B cell (primary cell): ENCODE data around the gene KYAT1. TPM values are rescaled to one million over a fixed set of nuclear protein-coding genes. Genes with fewer than 3 reads are reported as not detected.
"Not testable (repeated sequence)": the region's sequence is repeated elsewhere in the genome, so short reads cannot be mapped to it uniquely, and the experiment has no call there.

Experiments
- ATAC-seq: fragments of 200-7000 bp; cut with Tn5 transposase; one replicate; pipeline ENCODE4 v1.10.0; 2021; ENCODE audit warnings: low read depth, mild to moderate bottlenecking, moderate number of reproducible peaks, moderate library complexity
- CTCF ChIA-PET: fragments of 350-600 bp; sonication (Branson Sonifier 250); formaldehyde crosslinking; loops from one replicate; lab custom pipeline; 2021; ENCODE audit warnings: antibody characterized with exemption, inconsistent platforms; lab: Charles Lee
- POLR2A ChIA-PET: fragments of 350-600 bp; sonication (Branson Sonifier 250); formaldehyde crosslinking; loops from one replicate; lab custom pipeline; 2021; ENCODE audit warnings: antibody characterized with exemption; lab: Charles Lee
- DNase-seq: peaks from one replicate; pipeline ENCODE4 v3.0.0; 2013
- H2AFZ ChIP-seq: 2 replicates; pipeline ENCODE4 v1.6.1; 2012; ENCODE audit warnings: mild to moderate bottlenecking, low read depth, low read length; ENCODE audit not compliant: insufficient read depth, poor library complexity, severe bottlenecking
- H3K27ac ChIP-seq, 2 donors: 1 replicate in 1 of 2; 2 replicates in 1 of 2; pipeline ENCODE4 v1.5.1; 2012 to 2013; ENCODE audit warnings: low read length in 2 of 2, mild to moderate bottlenecking in 2 of 2, moderate library complexity in 1 of 2
- H3K27me3 ChIP-seq, 4 experiments: fragments of 200-600 bp in 1 of 4; sonication (generic) in 1 of 4; replicated peaks in 1 of 4; 1 replicate in 2 of 4; 2 replicates in 2 of 4; pipeline versions ENCODE4 v1.6.1 to v1.7.0; 2013 to 2016; ENCODE audit warnings: low read length in 3 of 4, mild to moderate bottlenecking in 2 of 4, mixed read lengths in 1 of 4, moderate library complexity in 1 of 4; ENCODE audit not compliant: insufficient read depth in 4 of 4, control insufficient read depth in 3 of 4; ENCODE audit errors: control extremely low read depth in 1 of 4
- H3K36me3 ChIP-seq, 2 experiments: replicated peaks in 1 of 2; 1 replicate in 1 of 2; 2 replicates in 1 of 2; pipeline versions ENCODE4 v1.6.1 to v1.7.1; 2013; ENCODE audit warnings: low read length in 1 of 2; ENCODE audit not compliant: insufficient read depth in 2 of 2, control insufficient read depth in 1 of 2; ENCODE audit errors: control extremely low read depth in 1 of 2, extremely low read depth in 1 of 2
- H3K4me1 ChIP-seq, 2 donors: fragments of 200-600 bp in 1 of 2; sonication (generic) in 1 of 2; 1 replicate in 1 of 2; 2 replicates in 1 of 2; pipeline versions ENCODE4 v1.5.1 to v1.6.1; 2013 to 2017; ENCODE audit warnings: low read length in 2 of 2; ENCODE audit not compliant: control insufficient read depth in 2 of 2, insufficient read depth in 2 of 2
- H3K4me2 ChIP-seq: replicated peaks from 2 replicates; pipeline ENCODE3; 2012; ENCODE audit warnings: mild to moderate bottlenecking, low read depth, low read length; ENCODE audit not compliant: poor library complexity, severe bottlenecking
- H3K4me3 ChIP-seq, 5 experiments: fragments of 200-600 bp in 1 of 5; sonication (generic) in 1 of 5; 1 replicate in 3 of 5; 2 replicates in 2 of 5; pipeline versions ENCODE4 v1.5.1 to v1.7.0; 2011 to 2016; ENCODE audit warnings: low read length in 4 of 5, mild to moderate bottlenecking in 4 of 5, low read depth in 2 of 5, control low read depth in 1 of 5, moderate library complexity in 1 of 5; ENCODE audit not compliant: insufficient read depth in 1 of 5; ENCODE audit errors: control extremely low read depth in 1 of 5, extremely low read depth in 1 of 5
- H3K79me2 ChIP-seq: fragments of 200-600 bp; sonication (generic); one replicate; pipeline ENCODE4 v1.6.0; 2016; ENCODE audit warnings: low read length; ENCODE audit not compliant: control insufficient read depth, insufficient read depth
- H3K9ac ChIP-seq: fragments of 200-600 bp; sonication (generic); 2 replicates; pipeline ENCODE4 v1.6.1; 2017; ENCODE audit warnings: mild to moderate bottlenecking, low read length, moderate library complexity
- H3K9me3 ChIP-seq, 3 donors: one replicate each; pipeline versions ENCODE4 v1.6.1 to v1.7.1; 2013; ENCODE audit warnings: low read length in 2 of 3; ENCODE audit not compliant: control insufficient read depth in 2 of 3, insufficient read depth in 1 of 3; ENCODE audit errors: control extremely low read depth in 1 of 3
- H4K20me1 ChIP-seq: 2 replicates; pipeline ENCODE4 v1.6.0; 2012; ENCODE audit warnings: mild to moderate bottlenecking, low read length; ENCODE audit not compliant: insufficient read depth, control insufficient read depth, poor library complexity, severe bottlenecking
- H3K27ac Mint-ChIP-seq: one replicate; pipeline ENCODE4 v1.8.0; 2021; ENCODE audit warnings: mixed read lengths
- H3K27me3 Mint-ChIP-seq: one replicate; pipeline ENCODE4 v1.8.0; 2021; ENCODE audit warnings: mixed read lengths
- H3K4me1 Mint-ChIP-seq: one replicate; pipeline ENCODE4 v1.8.0; 2021; ENCODE audit warnings: mixed read lengths
- H3K4me3 Mint-ChIP-seq: one replicate; pipeline ENCODE4 v1.8.0; 2021; ENCODE audit warnings: mixed read lengths
- H3K9me3 Mint-ChIP-seq: one replicate; pipeline ENCODE4 v1.8.0; 2022; ENCODE audit warnings: mixed read lengths; ENCODE audit not compliant: insufficient read depth
- CTCF ChIP-seq: fragments of 200-600 bp; IDR thresholded peaks from one replicate; pipeline ENCODE4 v1.8.0; 2022; ENCODE audit warnings: antibody characterized with exemption, mild to moderate bottlenecking
- EZH2 ChIP-seq: IDR thresholded peaks from 2 replicates; pipeline ENCODE4 v1.6.1; 2012; ENCODE audit warnings: borderline replicate concordance, low read depth, mild to moderate bottlenecking, moderate library complexity, low read length; ENCODE audit not compliant: insufficient read depth, poor library complexity, severe bottlenecking
- WGBS: methylation state at CpG from one replicate; pipeline ENCODE4 v1.1.5; 2013; ENCODE audit warnings: missing lambda C conversion rate; ENCODE audit not compliant: insufficient coverage; 5-methylcytosine and 5-hydroxymethylcytosine counted together
- intact Hi-C: fragments of 100-400 bp; cut with micrococcal nuclease; formaldehyde crosslinking; loops from one replicate; pipeline ENCODE4 v1.10.0; 2022
- polyA plus RNA-seq: library from polyadenylated mRNA; depleted of rRNA; stranded (reverse); fragments of >200 nt; gene quantifications from 2 replicates; pipeline ENCODE4 v1.2.3, GENCODE V29; 2012
- total RNA-seq, 2 donors: library from RNA; stranded (reverse); fragments of 120-200 nt in 1 of 2; gene quantifications; 1 replicate in 1 of 2; 2 replicates in 1 of 2; pipeline versions ENCODE4 v1.2.3 to v1.2.4, GENCODE V29; 2013 to 2022

The KYAT1 gene
- total and polyA plus RNA-seq, 2 donors (not counting 1 experiment from before 2014, with no cell fraction given) = 7.0 to 16.2 TPM

DNA sequence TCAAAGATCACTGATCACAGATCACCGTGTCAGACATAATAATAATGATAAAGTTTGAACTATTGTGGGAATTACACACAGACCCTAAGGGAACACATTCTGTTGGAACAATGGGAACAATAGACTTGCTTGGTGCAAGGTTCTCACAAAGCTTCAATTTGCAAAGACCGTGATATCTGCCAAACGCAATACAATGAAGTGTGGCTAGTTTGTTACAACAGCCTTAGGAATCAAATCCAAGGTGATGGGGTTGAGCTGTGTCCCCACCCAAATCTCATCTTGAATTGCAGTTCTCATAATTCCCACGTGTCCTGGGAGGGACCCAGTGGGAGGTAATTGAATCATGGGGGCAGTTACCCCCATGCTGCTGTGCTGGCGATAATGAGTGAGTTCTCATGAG, 20.8 kb downstream of the KYAT1 start:
- H3K9me3 ChIP-seq = no peaks in the 10 kb centered on the region
- Mint-ChIP-seq H3K27ac (no peak overlapping the region), H3K4me3 (no peak overlapping the region), H3K9me3 (no peaks in the 10 kb centered on the region), H3K27me3 (no peaks in the 10 kb centered on the region), H3K4me1 (peaks cover 4% of the 10 kb centered on the region)
- no peak overlapping the region for H3K9ac ChIP-seq
- H4K20me1 ChIP-seq = no peaks in the 10 kb centered on the region
- no peak overlapping the region for H3K4me3 ChIP-seq
- no peak overlapping the region for H3K4me2 ChIP-seq
- H3K27ac ChIP-seq = no peak overlapping the region
- peaks cover 3 to 4% of the 10 kb centered on the region in 2 donors for H3K4me1 ChIP-seq
- H3K79me2 ChIP-seq = peaks cover 27% of the 10 kb centered on the region
- ATAC-seq = no peak
- DNase-seq = no peak
- no peak for TF ChIP-seq CTCF
- TF ChIP-seq EZH2 = no peak
- H3K27me3 ChIP-seq = no peaks in the 10 kb centered on the region
- POLR2A ChIA-PET = no interaction called here
- intact Hi-C loops = loop anchor here (5.0 kb wide), 1 partner anchor 214 kb away; no protein-coding TSS in a partner anchor
- peaks cover 0 to 2% of the 10 kb centered on the region in 2 experiments for H3K36me3 ChIP-seq
- no CpG with 5 or more reads among the region's 5 CpGs for WGBS
- no peak overlapping the region for H2AFZ ChIP-seq
- CTCF ChIA-PET = interaction anchor here (1.4 to 12.0 kb wide), 5 partner anchors 10 to 73 kb away, joined by 3 to 203 read pairs (median 8); partner anchors contain the start of genes KYAT1, LRRC8A and SPOUT1

- H3K27me3 ChIP-seq, H3K27me3 Mint-ChIP-seq, H3K4me3 ChIP-seq, H3K4me1 Mint-ChIP-seq, H3K9me3 Mint-ChIP-seq, H3K9me3 ChIP-seq, H3K4me3 Mint-ChIP-seq, H3K4me1 ChIP-seq, H3K27ac Mint-ChIP-seq, H4K20me1 ChIP-seq, H2AFZ ChIP-seq, intact Hi-C loops, H3K4me2 ChIP-seq, H3K27ac ChIP-seq, H3K36me3 ChIP-seq, ATAC-seq, H3K9ac ChIP-seq, DNase-seq: not testable (repeated sequence)
- 100% methylated on average over 2 of the region's 7 CpGs for WGBS
- H3K79me2 ChIP-seq = peaks cover 26% of the 10 kb centered on the region
- CTCF ChIA-PET = interaction anchor here (1.9 to 12.0 kb wide), 2 partner anchors 17 to 69 kb away, joined by 4 to 203 read pairs; no protein-coding TSS in a partner anchor
- POLR2A ChIA-PET = interaction anchor here (0.6 to 0.7 kb wide), 2 partner anchors 9 to 26 kb away, joined by 8 to 9 read pairs; no protein-coding TSS in a partner anchor
Measured at GRCh38 chr9:128858476-128858875, 23.3 kb downstream of the KYAT1 start.

DNA sequence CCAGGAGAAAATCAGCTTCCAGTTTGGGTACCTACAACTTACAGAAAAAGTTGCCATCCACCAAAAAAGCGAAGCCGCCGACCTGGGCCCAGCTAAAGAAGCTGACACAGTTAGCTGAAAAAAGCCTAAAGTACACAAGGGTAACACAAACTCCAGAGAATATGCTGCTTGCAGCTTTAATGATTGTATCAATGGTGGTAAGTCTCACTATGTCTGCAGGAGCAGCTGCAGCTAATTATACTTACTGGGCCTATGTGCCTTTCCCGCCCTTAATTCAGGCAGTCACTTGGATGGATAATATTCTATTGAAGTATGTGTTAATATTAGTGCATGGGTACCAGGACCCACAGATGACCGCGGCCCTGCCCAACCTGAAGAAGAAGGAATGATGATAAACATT, 27.3 kb downstream of the KYAT1 start:
- H3K4me3 Mint-ChIP-seq, H3K79me2 ChIP-seq, H3K27me3 Mint-ChIP-seq, H3K27me3 ChIP-seq, H3K4me2 ChIP-seq, H3K27ac ChIP-seq, DNase-seq, H3K27ac Mint-ChIP-seq, ATAC-seq, H3K36me3 ChIP-seq, H3K9me3 Mint-ChIP-seq, H3K9ac ChIP-seq, H3K4me1 Mint-ChIP-seq, POLR2A ChIA-PET, H3K4me3 ChIP-seq, H2AFZ ChIP-seq, intact Hi-C loops, H4K20me1 ChIP-seq, H3K4me1 ChIP-seq, CTCF ChIA-PET: not testable (repeated sequence)
- peaks cover 0 to 22% (median 4%) of the 10 kb centered on the region in 3 donors for H3K9me3 ChIP-seq
- no CpG with 5 or more reads among the region's 6 CpGs for WGBS
